Glutamatergic neuron (in vitro differentiated cells): ENCODE data around the gene SGPP2. TPM values are rescaled to one million over a fixed set of nuclear protein-coding genes. Genes with fewer than 3 reads are reported as not detected.

Experiments used
- DNase-seq: peaks from one replicate; pipeline ENCODE4 v3.0.0; 2022
- H3K27ac Mint-ChIP-seq: one replicate; pipeline ENCODE4 v1.8.0; 2020; ENCODE audit warnings: mild to moderate bottlenecking, mixed read lengths, inconsistent platforms; ENCODE audit not compliant: unreplicated experiment
- H3K27me3 Mint-ChIP-seq: one replicate; pipeline ENCODE4 v1.8.0; 2020; ENCODE audit warnings: mild to moderate bottlenecking, moderate library complexity, mixed read lengths, inconsistent platforms; ENCODE audit not compliant: unreplicated experiment
- H3K36me3 Mint-ChIP-seq: one replicate; pipeline ENCODE4 v1.8.0; 2020; ENCODE audit warnings: mild to moderate bottlenecking, mixed read lengths, inconsistent platforms; ENCODE audit not compliant: unreplicated experiment
- H3K4me1 Mint-ChIP-seq: one replicate; pipeline ENCODE4 v1.8.0; 2020; ENCODE audit warnings: mild to moderate bottlenecking, low read depth, mixed read lengths, inconsistent platforms; ENCODE audit not compliant: unreplicated experiment
- H3K4me3 Mint-ChIP-seq: one replicate; pipeline ENCODE4 v1.8.0; 2020; ENCODE audit warnings: mild to moderate bottlenecking, mixed read lengths, inconsistent platforms; ENCODE audit not compliant: unreplicated experiment
- H3K9me3 Mint-ChIP-seq: one replicate; pipeline ENCODE4 v1.8.0; 2020; ENCODE audit warnings: mild to moderate bottlenecking, moderate library complexity, mixed read lengths, inconsistent platforms; ENCODE audit not compliant: unreplicated experiment
- CTCF ChIP-seq: fragments of 200-600 bp; sonication (generic); IDR thresholded peaks from one replicate; pipeline ENCODE4 v1.5.0; 2021; ENCODE audit not compliant: partially characterized antibody, unreplicated experiment
- total RNA-seq: library from RNA; stranded (reverse); fragmentation: NEBNext Ultra II Directional; extraction: Animal tissue kit (Norgen Biotek cat#: 25700); gene quantifications from one replicate; pipeline ENCODE4 v1.2.1, GENCODE V29; 2021; ENCODE audit not compliant: unreplicated experiment

SGPP2 gene
- total RNA-seq, 1 donor from 2014 or later: 2.1 TPM

GRCh38 chr2:222563936-222564335, 139.6 kb downstream of the SGPP2 start:
- Mint-ChIP-seq H3K27me3 (no peaks in the 10 kb centered on the region), H3K27ac (no peak overlapping the region), H3K9me3 (no peaks in the 10 kb centered on the region), H3K4me1 (peaks cover 27% of the 10 kb centered on the region), H3K36me3 (no peaks in the 10 kb centered on the region), H3K4me3 (no peak overlapping the region)
- DNase-seq: no peak
- no peak for TF ChIP-seq CTCF

- no peak for TF ChIP-seq CTCF
- no peak overlapping the region for H3K4me3 Mint-ChIP-seq
- no peaks in the 10 kb centered on the region for H3K27me3 Mint-ChIP-seq
- peaks cover 22% of the 10 kb centered on the region for H3K4me1 Mint-ChIP-seq
- no peak overlapping the region for H3K27ac Mint-ChIP-seq
- H3K36me3 Mint-ChIP-seq: no peaks in the 10 kb centered on the region
- DNase-seq: no peak
- no peaks in the 10 kb centered on the region for H3K9me3 Mint-ChIP-seq
Observed at GRCh38 chr2:222566229-222566628, 141.9 kb downstream of the SGPP2 start.

GRCh38 chr2:222568865-222569264, 144.5 kb downstream of the SGPP2 start:
- Mint-ChIP-seq H3K27me3 (no peaks in the 10 kb centered on the region), H3K4me3 (no peak overlapping the region), H3K27ac (no peak overlapping the region), H3K4me1 (peaks cover 22% of the 10 kb centered on the region), H3K36me3 (no peaks in the 10 kb centered on the region), H3K9me3 (no peaks in the 10 kb centered on the region)
- no peak for DNase-seq
- TF ChIP-seq CTCF: no peak

GRCh38 chr2:222569826-222570225, 145.5 kb downstream of the SGPP2 start:
- Mint-ChIP-seq H3K27me3 (no peaks in the 10 kb centered on the region), H3K27ac (no peak overlapping the region), H3K9me3 (no peaks in the 10 kb centered on the region), H3K4me1 (peaks cover 22% of the 10 kb centered on the region), H3K36me3 (no peaks in the 10 kb centered on the region), H3K4me3 (no peak overlapping the region)
- TF ChIP-seq CTCF: no peak
- no peak for DNase-seq

- H3K27me3 Mint-ChIP-seq: no peaks in the 10 kb centered on the region
- TF ChIP-seq CTCF: no peak
- no peaks in the 10 kb centered on the region for H3K9me3 Mint-ChIP-seq
- no peaks in the 10 kb centered on the region for H3K36me3 Mint-ChIP-seq
- peaks cover 22% of the 10 kb centered on the region for H3K4me1 Mint-ChIP-seq
- H3K4me3 Mint-ChIP-seq: no peak overlapping the region
- no peak for DNase-seq
- peak overlapping the region; percentile 17 for H3K27ac Mint-ChIP-seq
Observed at GRCh38 chr2:222572264-222572721, 147.9 kb downstream of the SGPP2 start.
